K562 (cell line): ENCODE measurements around the gene ZCCHC3. TPM values are rescaled to one million over a fixed set of nuclear protein-coding genes. Genes with fewer than 3 reads are reported as not detected.

Source experiments
- BCL6 ChIP-seq: fragments of 250-450 bp; sonication (Bioruptor Pico); IDR thresholded peaks from 2 replicates; pipeline ENCODE4 v1.4.0; 2020
- CEBPB ChIP-seq: fragments of 450-650 bp; IDR thresholded peaks from 2 replicates; pipeline ENCODE4 v1.6.1; 2016; ENCODE audit warnings: missing genetic modification characterization, missing compliant biosample characterization
- CHD1 ChIP-seq: fragments of 200-600 bp; sonication (generic); IDR thresholded peaks from one replicate; pipeline ENCODE4 v1.6.1; 2012; ENCODE audit warnings: mild to moderate bottlenecking, moderate library complexity, low read length, inconsistent platforms
- CHD2 ChIP-seq: IDR thresholded peaks from 2 replicates; pipeline ENCODE4 v1.6.1; 2011; ENCODE audit warnings: low read depth, low read length
- CTBP1 ChIP-seq: fragments of 450-650 bp; IDR thresholded peaks from 2 replicates; pipeline ENCODE4 v1.6.1; 2016; ENCODE audit warnings: borderline replicate concordance
- EP300 ChIP-seq: IDR thresholded peaks from 2 replicates; pipeline ENCODE4 v1.6.1; 2012; ENCODE audit warnings: low read length, improper control_type of control experiment
- ESRRB ChIP-seq: fragments of 250-450 bp; sonication (Bioruptor Pico); IDR thresholded peaks from 2 replicates; pipeline ENCODE4 v1.5.0; 2020; ENCODE audit warnings: mild to moderate bottlenecking, moderate library complexity, borderline replicate concordance
- MXI1 ChIP-seq: IDR thresholded peaks from 2 replicates; pipeline ENCODE4 v1.6.1; 2011; ENCODE audit warnings: low read depth, mild to moderate bottlenecking, improper control_type of control experiment, low read length
- MYNN ChIP-seq, 2 experiments: sonication (generic); formaldehyde crosslinking in 1 of 2; IDR thresholded peaks; 2 replicates each; pipeline versions ENCODE4 v1.5.0 to v1.6.1; 2016 to 2020; ENCODE audit warnings: antibody characterized with exemption in 1 of 2, missing genetic modification reagents in 1 of 2
- PHF8 ChIP-seq: fragments of 200-600 bp; sonication (generic); IDR thresholded peaks from 2 replicates; pipeline ENCODE4 v1.6.1; 2012; ENCODE audit warnings: mixed run types, mild to moderate bottlenecking, inconsistent platforms, low read length, moderate library complexity, borderline replicate concordance
- SMARCE1 ChIP-seq: fragments of 450-650 bp; IDR thresholded peaks from 2 replicates; pipeline ENCODE4 v1.7.1; 2016; ENCODE audit warnings: mild to moderate bottlenecking
- SNIP1 ChIP-seq: fragments of 450-650 bp; IDR thresholded peaks from 2 replicates; pipeline ENCODE4 v1.7.1; 2017; ENCODE audit warnings: low read depth, mild to moderate bottlenecking
- TAF15 ChIP-seq: fragments of 200-400 bp; formaldehyde crosslinking; IDR thresholded peaks from 2 replicates; pipeline ENCODE4 v1.6.1; 2017; ENCODE audit warnings: mild to moderate bottlenecking, low read depth, low read length, moderate library complexity
- TBL1XR1 ChIP-seq, 2 experiments: IDR thresholded peaks; 2 replicates each; pipeline ENCODE4 v1.6.1; 2012; ENCODE audit warnings: improper control_type of control experiment in 2 of 2, low read length in 2 of 2, mild to moderate bottlenecking in 1 of 2
- TCF7 ChIP-seq: sonication (generic); IDR thresholded peaks from 2 replicates; pipeline ENCODE4 v1.6.1; 2016; ENCODE audit warnings: antibody characterized with exemption, borderline replicate concordance
- TCFL5 ChIP-seq: fragments of 250-450 bp; sonication (Bioruptor Pico); conservative IDR thresholded peaks from 2 replicates; pipeline ENCODE4 v1.6.1; 2021; ENCODE audit warnings: mild to moderate bottlenecking, moderate library complexity, matching md5 sums
- TEAD2 ChIP-seq: fragments of 450-650 bp; IDR thresholded peaks from 2 replicates; pipeline ENCODE4 v1.6.1; 2016; ENCODE audit warnings: missing genetic modification characterization, control low read depth, missing compliant biosample characterization
- THAP7 ChIP-seq: fragments of 250-450 bp; sonication (Bioruptor Pico); IDR thresholded peaks from 2 replicates; pipeline ENCODE4 v1.5.0; 2021
- ZNF121 ChIP-seq: sonication (generic); formaldehyde crosslinking; conservative IDR thresholded peaks from 2 replicates; pipeline ENCODE4 v1.8.0; 2022; ENCODE audit warnings: missing genetic modification reagents
- ZNF324 ChIP-seq: fragments of 250-450 bp; sonication (Bioruptor Pico); IDR thresholded peaks from 2 replicates; pipeline ENCODE4 v1.4.0; 2020; ENCODE audit warnings: mild to moderate bottlenecking
- ZNF41 ChIP-seq: fragments of 250-450 bp; sonication (Bioruptor Pico); conservative IDR thresholded peaks from 2 replicates; pipeline ENCODE4 v1.4.0; 2020; ENCODE audit warnings: mild to moderate bottlenecking
- ZNF511 ChIP-seq: sonication (generic); formaldehyde crosslinking; IDR thresholded peaks from 2 replicates; pipeline ENCODE4 v1.8.0; 2022; ENCODE audit warnings: mild to moderate bottlenecking, missing genetic modification reagents
- polyA plus RNA-seq, 8 experiments: library from polyadenylated mRNA; depleted of rRNA in 4 of 8; stranded (reverse) in 5 of 8; unstranded in 3 of 8; fragments of >200 nt; fragmentation: Nextera tagmentation in 2 of 8; fragmentation: Illumina TruSeq in 1 of 8; extraction: Ambion mirVana in 2 of 8; extraction: Trizol in 1 of 8; gene quantifications; 2 replicates each; pipeline versions ENCODE4 v1.2.1 to v1.2.3, GENCODE V29; 2011 to 2014; ENCODE audit warnings: inconsistent platforms in 1 of 8, missing spikeins in 1 of 8
- total RNA-seq, 7 experiments: library from RNA; depleted of rRNA in 6 of 7; stranded (reverse); fragments of >200 nt in 6 of 7; fragmentation: Illumina TruSeq in 2 of 7; extraction: Trizol in 2 of 7; gene quantifications; 2 replicates each; pipeline versions ENCODE4 v1.2.1 to v1.2.3, GENCODE V29; 2011 to 2021; ENCODE audit warnings: low replicate concordance in 1 of 7
- TF ChIP-seq, protein P1 (sequence below): fragments of 200-800 bp; sonication (Bioruptor generic); IDR thresholded peaks from 2 replicates; pipeline ENCODE4 v1.6.1; 2017; ENCODE audit warnings: missing genetic modification characterization, missing compliant biosample characterization
- TF ChIP-seq, protein P2 (sequence below): fragments of 450-650 bp; IDR thresholded peaks from 2 replicates; pipeline ENCODE4 v1.7.1; 2018; ENCODE audit warnings: mild to moderate bottlenecking, low read depth; ENCODE audit not compliant: partially characterized antibody

The ZCCHC3 gene
- total and polyA plus RNA-seq, 9 of the 15 experiments (the other 6 are each of a cell fraction or from before 2014, with no cell fraction given), result 2.8 to 23.3 (median 16.5) TPM

- TF ChIP-seq, protein P1, sequence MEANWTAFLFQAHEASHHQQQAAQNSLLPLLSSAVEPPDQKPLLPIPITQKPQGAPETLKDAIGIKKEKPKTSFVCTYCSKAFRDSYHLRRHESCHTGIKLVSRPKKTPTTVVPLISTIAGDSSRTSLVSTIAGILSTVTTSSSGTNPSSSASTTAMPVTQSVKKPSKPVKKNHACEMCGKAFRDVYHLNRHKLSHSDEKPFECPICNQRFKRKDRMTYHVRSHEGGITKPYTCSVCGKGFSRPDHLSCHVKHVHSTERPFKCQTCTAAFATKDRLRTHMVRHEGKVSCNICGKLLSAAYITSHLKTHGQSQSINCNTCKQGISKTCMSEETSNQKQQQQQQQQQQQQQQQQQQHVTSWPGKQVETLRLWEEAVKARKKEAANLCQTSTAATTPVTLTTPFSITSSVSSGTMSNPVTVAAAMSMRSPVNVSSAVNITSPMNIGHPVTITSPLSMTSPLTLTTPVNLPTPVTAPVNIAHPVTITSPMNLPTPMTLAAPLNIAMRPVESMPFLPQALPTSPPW (CRISPR knock-in tag), result peak; percentile 93
- TF ChIP-seq CHD2, result no peak
- TF ChIP-seq SMARCE1, result no peak; the same call in 1 of the 2 replicates
- peak; percentile 89 for TF ChIP-seq CTBP1
- no peak for TF ChIP-seq CHD1
- TF ChIP-seq, protein P2, sequence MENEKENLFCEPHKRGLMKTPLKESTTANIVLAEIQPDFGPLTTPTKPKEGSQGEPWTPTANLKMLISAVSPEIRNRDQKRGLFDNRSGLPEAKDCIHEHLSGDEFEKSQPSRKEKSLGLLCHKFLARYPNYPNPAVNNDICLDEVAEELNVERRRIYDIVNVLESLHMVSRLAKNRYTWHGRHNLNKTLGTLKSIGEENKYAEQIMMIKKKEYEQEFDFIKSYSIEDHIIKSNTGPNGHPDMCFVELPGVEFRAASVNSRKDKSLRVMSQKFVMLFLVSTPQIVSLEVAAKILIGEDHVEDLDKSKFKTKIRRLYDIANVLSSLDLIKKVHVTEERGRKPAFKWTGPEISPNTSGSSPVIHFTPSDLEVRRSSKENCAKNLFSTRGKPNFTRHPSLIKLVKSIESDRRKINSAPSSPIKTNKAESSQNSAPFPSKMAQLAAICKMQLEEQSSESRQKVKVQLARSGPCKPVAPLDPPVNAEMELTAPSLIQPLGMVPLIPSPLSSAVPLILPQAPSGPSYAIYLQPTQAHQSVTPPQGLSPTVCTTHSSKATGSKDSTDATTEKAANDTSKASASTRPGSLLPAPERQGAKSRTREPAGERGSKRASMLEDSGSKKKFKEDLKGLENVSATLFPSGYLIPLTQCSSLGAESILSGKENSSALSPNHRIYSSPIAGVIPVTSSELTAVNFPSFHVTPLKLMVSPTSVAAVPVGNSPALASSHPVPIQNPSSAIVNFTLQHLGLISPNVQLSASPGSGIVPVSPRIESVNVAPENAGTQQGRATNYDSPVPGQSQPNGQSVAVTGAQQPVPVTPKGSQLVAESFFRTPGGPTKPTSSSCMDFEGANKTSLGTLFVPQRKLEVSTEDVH, result peak; percentile 67
- TF ChIP-seq MXI1, result peak; percentile 88
- TF ChIP-seq PHF8, result peak; percentile 80; the same call in 1 of the 2 replicates
- TF ChIP-seq ZNF41 (CRISPR knock-in tag), result no peak
- no peak for TF ChIP-seq TAF15
- no peak for TF ChIP-seq TEAD2 (tag)
- TF ChIP-seq ESRRB (CRISPR knock-in tag), result no peak
- no peak for TF ChIP-seq ZNF121 (CRISPR knock-in tag)
- TF ChIP-seq CEBPB (tag), result no peak
- TF ChIP-seq ZNF511 (CRISPR knock-in tag), result no peak
- TF ChIP-seq TCFL5 (CRISPR knock-in tag), result no peak
- no peak for TF ChIP-seq BCL6 (CRISPR knock-in tag)
- no peak for TF ChIP-seq EP300
- TF ChIP-seq SNIP1, result peak; percentile 47; the same call in 1 of the 2 replicates
- no peak for TF ChIP-seq TCF7
- TF ChIP-seq ZNF324 (CRISPR knock-in tag), result no peak
- TF ChIP-seq TBL1XR1 (IDR thresholded peaks at IDR 0.05; ENCODE audit: low read length in 2 of 2), result peak; percentile 7 to 46; a peak in 1 of 4 replicates
- TF ChIP-seq THAP7 (CRISPR knock-in tag), result no peak
- TF ChIP-seq MYNN (IDR thresholded peaks at IDR 0.05), result no peak
- TF ChIP-seq MYNN (CRISPR knock-in tag; IDR thresholded peaks at IDR 0.05), result no peak
Observed at GRCh38 chr20:347640-348484, 50.5 kb downstream of the ZCCHC3 start (continued).
